ENCODE data around the gene RPL10. TPM values are rescaled to one million over a fixed set of nuclear protein-coding genes. Genes with fewer than 3 reads are reported as not detected.

Gene RPL10
- polyA plus RNA-seq, 1 donor from 2014 or later: 3,689 TPM

- Histone ChIP-seq H4K20me1 (ENCODE audit: insufficient read depth) (no peaks in the 10 kb centered on the region), H3K4me3 (ENCODE audit: low read length) (no peak overlapping the region), H3K27ac (ENCODE audit: low read length) (no peak overlapping the region), H3K36me3 (ENCODE audit: insufficient read depth, low read length) (no peaks in the 10 kb centered on the region), H2AFZ (ENCODE audit: low read depth, low read length) (no peak overlapping the region), H3F3A (ENCODE audit: insufficient read depth, low read length, poor library complexity, severe bottlenecking) (no peaks in the 10 kb centered on the region), H3K9ac (ENCODE audit: low read length) (no peak overlapping the region), H3K9me2 (ENCODE audit: insufficient read depth, low read length) (no peaks in the 10 kb centered on the region), H3K9me3 (ENCODE audit: low read length) (no peaks in the 10 kb centered on the region), H3K79me2 (replicated peaks; ENCODE audit: insufficient read depth, low read length) (peaks cover 12% of the 10 kb centered on the region), H3K27me3 (ENCODE audit: insufficient read depth, low read depth, low read length) (no peaks in the 10 kb centered on the region), H3K4me2 (ENCODE audit: low read length) (no peak overlapping the region)
- no peak for TF ChIP-seq SMC3 (conservative IDR thresholded peaks at IDR 0.05; ENCODE audit: poor library complexity)
- TF ChIP-seq RAD21 (conservative IDR thresholded peaks at IDR 0.05): no peak
- TF ChIP-seq, protein P1, sequence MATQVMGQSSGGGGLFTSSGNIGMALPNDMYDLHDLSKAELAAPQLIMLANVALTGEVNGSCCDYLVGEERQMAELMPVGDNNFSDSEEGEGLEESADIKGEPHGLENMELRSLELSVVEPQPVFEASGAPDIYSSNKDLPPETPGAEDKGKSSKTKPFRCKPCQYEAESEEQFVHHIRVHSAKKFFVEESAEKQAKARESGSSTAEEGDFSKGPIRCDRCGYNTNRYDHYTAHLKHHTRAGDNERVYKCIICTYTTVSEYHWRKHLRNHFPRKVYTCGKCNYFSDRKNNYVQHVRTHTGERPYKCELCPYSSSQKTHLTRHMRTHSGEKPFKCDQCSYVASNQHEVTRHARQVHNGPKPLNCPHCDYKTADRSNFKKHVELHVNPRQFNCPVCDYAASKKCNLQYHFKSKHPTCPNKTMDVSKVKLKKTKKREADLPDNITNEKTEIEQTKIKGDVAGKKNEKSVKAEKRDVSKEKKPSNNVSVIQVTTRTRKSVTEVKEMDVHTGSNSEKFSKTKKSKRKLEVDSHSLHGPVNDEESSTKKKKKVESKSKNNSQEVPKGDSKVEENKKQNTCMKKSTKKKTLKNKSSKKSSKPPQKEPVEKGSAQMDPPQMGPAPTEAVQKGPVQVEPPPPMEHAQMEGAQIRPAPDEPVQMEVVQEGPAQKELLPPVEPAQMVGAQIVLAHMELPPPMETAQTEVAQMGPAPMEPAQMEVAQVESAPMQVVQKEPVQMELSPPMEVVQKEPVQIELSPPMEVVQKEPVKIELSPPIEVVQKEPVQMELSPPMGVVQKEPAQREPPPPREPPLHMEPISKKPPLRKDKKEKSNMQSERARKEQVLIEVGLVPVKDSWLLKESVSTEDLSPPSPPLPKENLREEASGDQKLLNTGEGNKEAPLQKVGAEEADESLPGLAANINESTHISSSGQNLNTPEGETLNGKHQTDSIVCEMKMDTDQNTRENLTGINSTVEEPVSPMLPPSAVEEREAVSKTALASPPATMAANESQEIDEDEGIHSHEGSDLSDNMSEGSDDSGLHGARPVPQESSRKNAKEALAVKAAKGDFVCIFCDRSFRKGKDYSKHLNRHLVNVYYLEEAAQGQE (IDR thresholded peaks at IDR 0.05; ENCODE audit: borderline replicate concordance): no peak
- TF ChIP-seq EP300 (conservative IDR thresholded peaks at IDR 0.05; ENCODE audit: poor library complexity, severe bottlenecking): no peak
- TF ChIP-seq EZH2 (IDR thresholded peaks at IDR 0.05; ENCODE audit: borderline replicate concordance, insufficient read depth, low read length, poor library complexity, severe bottlenecking): no peak
- no peak for TF ChIP-seq TAF1 (IDR thresholded peaks at IDR 0.05; ENCODE audit: low read depth)
- TF ChIP-seq MXI1 (conservative IDR thresholded peaks at IDR 0.05; ENCODE audit: poor library complexity, severe bottlenecking): no peak
- TF ChIP-seq CTCF (IDR thresholded peaks at IDR 0.05; ENCODE audit: poor library complexity, severe bottlenecking): no peak
- TF ChIP-seq POLR2AphosphoS5 (IDR thresholded peaks at IDR 0.05): no peak
Observed at GRCh38 chrX:154432210-154432609, 34.0 kb downstream of the RPL10 start.

GRCh38 chrX:154433605-154434004 is 35.4 kb downstream of the RPL10 start:
- no peak overlapping the region for H3K27ac ChIP-seq (ENCODE audit: low read length)

More at GRCh38 chrX:154433605-154434004, 35.4 kb downstream of the RPL10 start:
- peaks cover 20% of the 10 kb centered on the region for H3K79me2 ChIP-seq (replicated peaks; ENCODE audit: insufficient read depth, low read length)
- no peak overlapping the region for H3K4me2 ChIP-seq (ENCODE audit: low read length)
- no peaks in the 10 kb centered on the region for H3K27me3 ChIP-seq (ENCODE audit: insufficient read depth, low read depth, low read length)
- no peaks in the 10 kb centered on the region for H3K9me3 ChIP-seq (ENCODE audit: low read length)
- no peaks in the 10 kb centered on the region for H3K9me2 ChIP-seq (ENCODE audit: insufficient read depth, low read length)
- TF ChIP-seq POLR2AphosphoS5 (IDR thresholded peaks at IDR 0.05): no peak
- TF ChIP-seq EZH2 (IDR thresholded peaks at IDR 0.05; ENCODE audit: borderline replicate concordance, insufficient read depth, low read length, poor library complexity, severe bottlenecking): no peak
- no peak for TF ChIP-seq MXI1 (conservative IDR thresholded peaks at IDR 0.05; ENCODE audit: poor library complexity, severe bottlenecking)
- no peak for TF ChIP-seq EP300 (conservative IDR thresholded peaks at IDR 0.05; ENCODE audit: poor library complexity, severe bottlenecking)
- H3K4me3 ChIP-seq (ENCODE audit: low read length): no peak overlapping the region
- no peaks in the 10 kb centered on the region for H3K36me3 ChIP-seq (ENCODE audit: insufficient read depth, low read length)
- H4K20me1 ChIP-seq (ENCODE audit: insufficient read depth): no peaks in the 10 kb centered on the region
- H3K9ac ChIP-seq (ENCODE audit: low read length): no peak overlapping the region
- H2AFZ ChIP-seq (ENCODE audit: low read depth, low read length): no peak overlapping the region
- H3F3A ChIP-seq (ENCODE audit: insufficient read depth, low read length, poor library complexity, severe bottlenecking): no peaks in the 10 kb centered on the region

Measured in neural cell (in vitro differentiated cells).